Cardiac septum (tissue), 1 donor: ENCODE measurements around the gene SLX1A. TPM values are rescaled to one million over a fixed set of nuclear protein-coding genes. Genes with fewer than 3 reads are reported as not detected.
"Not testable (repeated sequence)": the region's sequence is repeated elsewhere in the genome, so short reads cannot be mapped to it uniquely, and the experiment has no call there.

Experiments used
- DNase-seq: peaks from one replicate; pipeline ENCODE4 v3.0.0-alpha.2; 2020; ENCODE audit warnings: low spot score
- intact Hi-C: fragments of 100-400 bp; cut with DNase I; formaldehyde crosslinking; loops from one replicate; pipeline ENCODE4 v1.14.0; 2022
- total RNA-seq: library from RNA; stranded (reverse); fragmentation: NEBNext Ultra II Directional; extraction: Animal tissue kit (Norgen Biotek cat#: 25700); gene quantifications from one replicate; pipeline ENCODE4 v1.2.1, GENCODE V29; 2021
- donor health status: DM: no; HTN: no; CAD: no.

The SLX1A gene
- total RNA-seq, 1 donor from 2014 or later, result 24.9 TPM

DNA sequence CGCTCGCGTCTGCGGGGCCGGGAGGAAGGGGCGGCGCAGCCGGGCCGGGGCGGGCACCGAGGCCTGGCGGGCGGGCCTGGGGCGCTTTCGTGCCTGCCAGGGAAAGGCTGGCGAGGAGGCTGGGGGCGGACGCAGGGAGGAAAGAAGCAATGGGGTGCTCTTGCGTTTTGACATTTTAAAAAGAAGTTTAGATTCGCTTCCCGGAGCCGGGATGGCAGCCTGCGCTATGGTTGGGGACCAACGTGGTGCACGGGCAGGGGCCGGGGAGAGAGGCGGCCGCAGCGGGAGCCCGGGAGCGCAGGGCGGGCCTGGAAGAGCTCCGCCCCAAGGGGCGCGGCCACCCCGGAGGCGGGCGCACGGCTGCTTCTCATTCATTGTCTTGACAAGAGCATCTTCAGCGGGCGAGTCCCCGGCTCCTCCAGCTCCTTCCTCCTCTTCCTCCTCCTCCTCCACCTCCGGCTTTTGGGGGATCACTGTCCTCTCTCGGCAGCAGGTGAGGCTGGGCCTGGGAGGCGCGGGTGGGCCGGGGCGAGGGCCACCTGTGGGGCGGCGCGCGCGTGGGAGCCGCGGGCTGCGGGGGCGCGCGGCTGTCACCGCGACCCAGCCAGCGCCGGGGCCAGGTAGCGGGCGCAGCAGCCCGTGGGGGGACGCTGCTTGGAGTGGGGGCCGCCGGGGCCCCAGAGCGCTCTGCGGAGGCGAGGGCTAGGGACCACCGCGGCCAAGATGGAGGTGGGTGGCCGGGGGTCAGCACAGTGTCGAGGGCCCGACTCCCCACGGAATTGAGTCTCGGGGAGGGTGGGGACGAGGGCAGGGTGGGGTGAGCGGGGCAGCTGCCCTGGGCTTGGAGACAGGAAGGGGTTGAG, 10.2 kb upstream of the SLX1A start, which contains the start of gene CORO1A:
Gene CORO1A, plus strand, starts transcription at position 370 of the 863 bp plus-strand sequence. CDS start 1,608 bp downstream, outside the sequence.
- peak; percentile 96 for DNase-seq
- intact Hi-C loops, result no loop called here

DNA sequence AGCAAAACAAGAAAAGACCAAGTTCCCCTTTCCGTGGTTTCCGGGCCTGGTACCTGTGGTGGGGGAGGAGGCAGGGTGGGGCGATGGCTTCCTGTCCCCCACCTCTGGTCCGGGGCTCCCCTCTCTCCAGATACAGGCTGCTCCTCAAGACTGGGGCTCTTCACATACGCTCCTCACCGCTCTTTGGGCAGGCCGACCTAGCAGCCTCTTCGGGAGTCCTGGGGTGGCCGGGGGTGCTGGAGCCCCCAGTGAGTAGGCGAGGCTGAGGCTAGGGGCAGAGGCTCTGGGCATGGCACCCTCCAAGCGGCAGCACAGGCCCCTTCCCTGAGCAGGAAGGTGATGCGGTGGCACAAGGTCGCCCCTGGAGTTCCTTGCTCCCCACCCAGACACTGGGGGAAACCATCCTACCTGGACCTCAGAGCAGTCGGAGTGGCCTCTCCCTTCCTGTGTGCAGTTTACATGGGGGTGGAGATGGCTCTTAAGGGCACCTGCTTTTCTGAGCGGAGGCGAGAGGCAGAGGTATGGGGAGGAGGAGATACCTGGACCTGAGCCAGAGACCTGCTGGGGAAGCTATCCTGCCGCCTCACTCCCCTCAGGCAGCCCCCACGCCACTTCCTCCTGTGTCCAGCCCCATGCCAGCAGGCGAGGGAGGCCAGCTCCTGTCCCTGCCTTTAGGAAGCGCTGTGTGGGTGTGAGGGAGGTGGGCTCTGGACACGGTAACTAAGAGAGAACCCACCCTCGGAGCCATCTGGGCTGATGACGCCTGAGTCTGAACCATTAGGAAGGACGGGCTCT, 9.4 kb upstream of the SLX1A start:
- peak; percentile 90 for DNase-seq
- intact Hi-C loops, result no loop called here

DNA sequence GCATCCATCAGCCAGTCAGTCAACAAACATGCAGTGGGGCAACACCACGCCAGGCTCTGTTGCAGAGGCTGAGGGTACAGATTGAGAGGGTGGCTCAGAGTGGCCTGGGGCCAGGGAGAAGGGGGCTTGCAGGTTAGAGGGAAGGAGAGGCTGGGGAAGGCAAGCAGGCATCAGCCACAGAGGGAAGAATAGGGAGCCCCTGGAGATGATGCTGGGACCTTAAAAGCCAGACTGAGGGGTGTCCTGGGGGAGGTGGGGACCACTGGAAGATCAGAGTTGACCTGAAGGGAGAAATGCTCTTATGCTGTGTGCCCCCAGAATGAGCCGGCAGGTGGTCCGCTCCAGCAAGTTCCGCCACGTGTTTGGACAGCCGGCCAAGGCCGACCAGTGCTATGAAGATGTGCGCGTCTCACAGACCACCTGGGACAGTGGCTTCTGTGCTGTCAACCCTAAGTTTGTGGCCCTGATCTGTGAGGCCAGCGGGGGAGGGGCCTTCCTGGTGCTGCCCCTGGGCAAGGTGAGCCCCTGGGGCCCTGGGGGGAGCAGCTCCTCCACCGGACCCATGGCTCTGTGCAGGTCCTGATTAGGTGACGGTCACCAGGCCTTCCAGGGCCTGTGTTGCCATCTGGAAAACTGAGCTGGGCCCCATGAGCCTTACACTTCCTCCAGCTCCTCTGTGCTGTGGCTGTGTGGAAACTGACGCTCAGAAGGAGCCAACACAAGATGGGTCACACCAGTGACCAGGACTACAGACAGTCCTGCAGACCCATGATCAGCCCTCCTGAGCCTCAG, 8.6 kb upstream of the SLX1A start:
- intact Hi-C loops, result no loop called here
- DNase-seq, result peak; percentile 73

DNA sequence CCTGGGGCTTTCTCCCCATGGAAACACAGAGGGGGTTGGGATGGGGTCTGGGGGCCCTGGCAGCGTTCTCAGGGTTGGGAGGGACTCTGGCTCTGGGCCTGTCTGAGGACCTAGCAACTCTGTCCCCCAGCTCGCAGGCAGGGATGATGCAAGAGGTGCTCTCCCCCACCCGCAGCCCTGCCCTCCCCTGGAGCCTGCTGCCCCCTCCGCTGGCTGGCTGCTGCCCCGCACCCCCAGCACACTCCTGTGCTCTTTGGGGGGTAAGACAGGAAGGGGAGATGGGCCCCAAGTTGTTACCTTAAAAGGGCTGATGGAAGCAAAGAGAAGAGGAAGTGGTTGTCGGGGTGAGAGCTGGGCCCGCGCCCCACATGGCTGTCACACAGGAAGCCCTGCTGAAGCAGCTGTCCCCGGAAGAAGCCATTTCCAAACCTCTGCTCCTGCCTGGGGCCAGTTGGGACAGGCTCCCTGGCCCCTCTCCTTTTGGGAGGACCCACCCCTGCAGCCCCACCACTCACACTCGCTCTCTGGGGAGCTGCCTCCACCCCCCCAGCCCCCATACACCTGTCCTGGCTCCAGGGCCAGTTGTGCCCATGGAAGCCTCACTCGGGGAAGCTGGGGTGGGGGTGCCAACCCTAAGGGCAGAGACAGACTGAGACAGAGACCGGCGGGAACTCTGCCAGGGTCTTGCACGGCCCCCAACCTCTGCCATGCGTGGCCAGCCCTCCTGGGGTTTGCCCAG, 7.8 kb upstream of the SLX1A start:
- peak; percentile 89 for DNase-seq
- intact Hi-C loops, result no loop called here

DNA sequence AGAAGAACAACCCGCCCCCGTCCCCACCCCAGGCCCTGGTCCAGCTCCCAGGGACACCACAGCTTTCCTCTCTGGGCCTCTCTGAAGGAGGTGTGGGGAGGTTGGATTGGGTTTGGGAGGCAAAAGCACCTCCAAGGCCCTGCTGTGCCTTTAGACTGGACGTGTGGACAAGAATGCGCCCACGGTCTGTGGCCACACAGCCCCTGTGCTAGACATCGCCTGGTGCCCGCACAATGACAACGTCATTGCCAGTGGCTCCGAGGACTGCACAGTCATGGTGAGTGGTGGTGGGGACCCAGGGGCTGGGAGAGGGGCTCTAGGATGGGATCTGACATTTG, 7.3 kb upstream of the SLX1A start:
- intact Hi-C loops, result no loop called here
- DNase-seq, result no peak

DNA sequence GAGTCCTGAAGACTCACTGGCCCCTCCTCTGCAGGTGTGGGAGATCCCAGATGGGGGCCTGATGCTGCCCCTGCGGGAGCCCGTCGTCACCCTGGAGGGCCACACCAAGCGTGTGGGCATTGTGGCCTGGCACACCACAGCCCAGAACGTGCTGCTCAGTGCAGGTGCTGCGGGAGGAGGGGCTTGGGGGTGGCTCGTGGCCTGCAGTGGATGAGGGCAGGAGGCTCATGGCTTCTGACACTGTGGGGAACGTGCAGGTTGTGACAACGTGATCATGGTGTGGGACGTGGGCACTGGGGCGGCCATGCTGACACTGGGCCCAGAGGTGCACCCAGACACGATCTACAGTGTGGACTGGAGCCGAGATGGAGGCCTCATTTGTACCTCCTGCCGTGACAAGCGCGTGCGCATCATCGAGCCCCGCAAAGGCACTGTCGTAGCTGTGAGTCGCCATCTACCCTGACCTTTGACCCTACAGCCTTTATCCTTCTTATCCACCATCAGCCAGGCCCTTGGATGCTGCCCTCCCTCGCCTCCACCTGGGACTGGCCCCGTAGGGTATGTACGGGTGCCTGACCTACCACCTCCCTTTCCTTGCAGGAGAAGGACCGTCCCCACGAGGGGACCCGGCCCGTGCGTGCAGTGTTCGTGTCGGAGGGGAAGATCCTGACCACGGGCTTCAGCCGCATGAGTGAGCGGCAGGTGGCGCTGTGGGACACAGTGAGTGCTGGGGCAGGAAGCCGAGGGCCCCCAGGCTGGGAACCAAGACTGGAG, 6.7 kb upstream of the SLX1A start:
- intact Hi-C loops, result no loop called here
- peak; percentile 82 for DNase-seq

DNA sequence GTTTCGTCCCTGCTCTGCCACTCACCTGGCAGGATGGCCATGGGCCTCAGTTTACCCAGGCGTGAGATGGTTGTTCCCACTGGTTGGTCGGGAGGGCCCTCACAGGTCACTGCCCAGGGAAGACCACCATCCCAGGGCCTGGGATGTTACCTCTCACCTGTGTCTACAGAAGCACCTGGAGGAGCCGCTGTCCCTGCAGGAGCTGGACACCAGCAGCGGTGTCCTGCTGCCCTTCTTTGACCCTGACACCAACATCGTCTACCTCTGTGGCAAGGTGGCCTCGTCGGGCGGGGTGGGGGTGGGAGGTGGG, 6.2 kb upstream of the SLX1A start:
- DNase-seq, result no peak
- intact Hi-C loops, result no loop called here

DNA sequence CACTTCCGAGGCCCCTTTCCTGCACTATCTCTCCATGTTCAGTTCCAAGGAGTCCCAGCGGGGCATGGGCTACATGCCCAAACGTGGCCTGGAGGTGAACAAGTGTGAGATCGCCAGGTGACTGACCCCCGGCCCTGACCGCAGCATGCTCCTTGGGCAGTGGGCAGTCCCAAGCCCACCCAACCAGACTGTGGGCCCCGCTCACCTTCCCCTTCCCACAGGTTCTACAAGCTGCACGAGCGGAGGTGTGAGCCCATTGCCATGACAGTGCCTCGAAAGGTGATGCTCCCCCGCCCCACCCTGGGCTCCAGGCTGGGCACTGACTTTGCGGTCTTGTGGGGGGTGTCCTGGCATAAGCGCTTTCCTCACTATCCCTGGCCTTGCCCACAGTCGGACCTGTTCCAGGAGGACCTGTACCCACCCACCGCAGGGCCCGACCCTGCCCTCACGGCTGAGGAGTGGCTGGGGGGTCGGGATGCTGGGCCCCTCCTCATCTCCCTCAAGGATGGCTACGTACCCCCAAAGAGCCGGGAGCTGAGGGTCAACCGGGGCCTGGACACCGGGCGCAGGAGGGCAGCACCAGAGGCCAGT, 5.6 kb upstream of the SLX1A start:
- intact Hi-C loops, result no loop called here
- no peak for DNase-seq

DNA sequence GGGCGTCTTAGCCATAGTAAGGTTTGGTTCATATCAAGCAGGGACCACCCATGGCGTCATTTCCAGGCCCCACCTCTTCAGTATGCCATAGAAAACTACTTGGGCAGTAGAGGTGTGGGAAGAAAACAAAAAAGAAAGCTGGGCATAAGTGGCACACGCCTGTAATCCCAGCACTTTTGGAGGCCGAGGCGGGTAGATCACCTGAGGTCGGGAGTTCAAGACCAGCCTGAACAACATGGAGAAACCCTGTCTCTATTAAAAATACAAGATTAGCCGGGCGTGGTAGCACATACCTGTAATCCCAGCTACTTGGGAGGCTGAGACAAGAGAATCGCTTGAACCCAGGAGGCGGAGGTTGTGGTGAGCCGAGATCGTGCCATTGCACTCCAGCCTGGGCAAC, 2.5 kb upstream of the SLX1A start:
- DNase-seq, intact Hi-C loops: not testable (repeated sequence)

DNA sequence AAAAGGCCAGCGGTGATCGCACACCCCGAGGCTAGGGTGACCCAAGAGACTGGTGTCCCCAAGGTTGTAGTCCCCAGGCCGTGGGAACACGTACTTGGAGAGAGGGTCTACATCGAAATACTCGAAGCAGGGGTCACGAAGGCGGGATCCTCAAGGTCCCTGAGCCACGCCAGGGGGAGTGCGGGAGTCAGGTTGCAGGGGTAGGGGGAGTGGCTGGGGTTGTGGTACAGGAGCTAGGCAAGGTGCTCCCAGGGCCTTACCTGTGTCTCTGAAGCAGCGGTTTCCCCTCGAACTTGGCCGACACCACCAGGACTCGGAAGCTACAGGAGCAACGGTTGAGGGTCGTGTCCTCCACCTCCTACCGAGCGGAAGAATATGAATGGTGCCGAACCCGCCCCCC, 577 bp upstream of the SLX1A start:
- DNase-seq, intact Hi-C loops: not testable (repeated sequence)

DNA sequence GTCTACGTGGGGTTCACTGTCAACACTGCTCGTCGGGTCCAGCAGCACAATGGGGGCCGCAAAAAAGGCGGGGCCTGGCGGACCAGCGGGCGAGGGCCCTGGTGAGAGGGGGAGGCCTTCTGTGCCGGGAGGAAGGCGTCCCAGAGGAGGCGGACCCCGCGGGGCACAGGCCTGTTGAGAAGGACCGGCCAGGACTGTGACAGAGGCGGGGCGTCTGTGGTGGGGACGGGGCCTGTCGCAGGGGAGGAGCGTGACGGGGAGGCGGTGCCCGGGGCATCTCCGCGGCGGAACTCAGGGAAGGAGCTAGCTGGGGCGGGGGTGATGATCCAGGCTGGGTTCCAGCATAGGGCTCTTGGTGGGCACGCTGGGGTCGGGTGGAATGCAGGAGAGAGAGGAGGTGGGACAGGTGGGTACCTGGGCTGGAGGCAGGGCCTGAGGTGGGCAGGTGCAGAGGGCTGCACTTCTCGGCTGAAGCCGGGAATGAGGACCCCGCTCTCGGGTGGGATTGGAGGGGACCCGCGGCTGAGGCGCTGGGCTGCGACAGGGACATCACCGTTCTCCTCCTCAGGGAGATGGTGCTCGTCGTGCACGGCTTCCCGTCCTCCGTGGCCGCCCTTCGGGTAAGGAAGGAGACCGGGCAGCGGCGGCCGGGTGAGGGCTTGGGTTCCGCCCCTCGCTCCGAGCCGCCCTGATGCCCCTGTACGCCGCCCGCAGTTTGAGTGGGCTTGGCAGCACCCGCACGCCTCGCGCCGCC, 674 bp downstream of the SLX1A start:
- DNase-seq, intact Hi-C loops: not testable (repeated sequence)

DNA sequence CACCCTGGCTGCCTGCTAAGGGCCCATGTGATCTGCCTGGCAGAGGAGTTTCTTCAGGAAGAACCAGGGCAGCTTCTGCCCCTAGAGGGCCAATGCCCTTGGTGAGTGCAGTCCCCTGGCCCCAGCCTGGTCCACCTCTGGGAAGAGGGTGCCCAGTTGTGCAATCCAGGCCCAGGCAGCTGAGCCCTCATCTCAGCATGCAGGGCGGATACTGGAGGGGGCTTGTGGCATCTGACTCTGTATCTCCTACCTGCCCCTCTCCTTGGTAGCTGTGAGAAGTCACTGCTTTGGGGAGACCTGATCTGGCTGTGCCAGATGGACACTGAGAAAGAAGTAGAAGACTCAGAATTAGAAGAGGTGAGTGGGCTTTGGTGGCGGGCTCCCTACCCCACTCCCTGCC, 3.3 kb downstream of the SLX1A start:
- intact Hi-C loops, DNase-seq: not testable (repeated sequence)

DNA sequence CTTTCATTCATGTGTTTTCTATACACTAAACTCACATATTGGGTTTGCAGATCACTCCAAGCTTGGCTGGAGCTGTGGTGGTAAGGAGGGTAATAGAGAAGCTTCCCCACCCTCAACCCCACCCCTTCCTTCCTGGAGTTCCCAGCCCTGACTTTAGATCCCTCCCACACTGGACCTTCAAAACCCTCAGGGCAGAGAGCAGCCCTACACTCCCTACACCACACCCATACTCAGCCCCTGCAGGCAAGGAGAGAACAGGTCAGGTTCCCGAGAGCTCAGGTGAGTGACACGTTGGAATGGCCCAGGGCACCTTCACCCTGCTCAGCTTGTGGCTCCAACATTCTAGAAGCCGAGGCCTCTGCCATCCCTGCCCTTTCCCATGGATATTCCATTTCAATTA, 5.4 kb downstream of the SLX1A start, which contains the start of gene SULT1A3:
Gene SULT1A3, plus strand, starts transcription at position 207 of the 400 bp plus-strand sequence. CDS start 1,474 bp downstream, outside the sequence.
- intact Hi-C loops, DNase-seq: not testable (repeated sequence)

DNA sequence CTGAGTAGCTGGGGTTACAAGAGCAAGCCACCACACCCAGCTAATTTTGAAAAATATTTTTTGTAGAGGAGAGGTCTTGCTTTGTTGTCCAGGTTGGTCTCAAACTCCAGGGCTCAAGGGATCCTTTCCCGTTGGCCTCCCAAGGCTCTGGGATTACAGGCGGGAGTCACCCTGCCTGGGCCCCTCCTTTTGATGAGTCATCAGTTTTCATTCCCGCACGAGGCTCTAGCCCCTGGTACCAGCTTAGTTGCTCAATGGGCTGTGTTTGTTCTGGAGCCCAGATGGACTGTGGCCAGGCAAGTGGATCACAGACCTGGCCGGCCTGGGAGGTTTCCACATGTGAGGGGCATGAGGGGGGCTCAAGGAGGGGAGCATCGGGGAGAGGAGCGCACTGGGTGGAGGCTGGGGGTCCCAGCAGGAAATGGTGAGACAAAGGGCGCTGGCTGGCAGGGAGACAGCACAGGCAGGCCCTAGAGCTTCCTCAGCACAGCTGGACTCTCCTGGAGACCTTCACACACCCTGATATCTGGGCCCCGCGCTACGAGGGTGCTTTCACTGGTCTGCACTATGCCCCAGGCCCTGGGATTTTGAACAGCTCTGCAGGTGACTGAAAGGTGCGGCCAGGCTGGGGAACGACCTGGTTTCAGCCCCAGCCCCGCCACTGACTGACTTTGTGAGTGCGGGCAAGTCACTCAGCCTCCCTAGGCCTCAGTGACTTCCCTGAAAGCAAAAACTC, 6.1 kb downstream of the SLX1A start:
- DNase-seq, intact Hi-C loops: not testable (repeated sequence)

DNA sequence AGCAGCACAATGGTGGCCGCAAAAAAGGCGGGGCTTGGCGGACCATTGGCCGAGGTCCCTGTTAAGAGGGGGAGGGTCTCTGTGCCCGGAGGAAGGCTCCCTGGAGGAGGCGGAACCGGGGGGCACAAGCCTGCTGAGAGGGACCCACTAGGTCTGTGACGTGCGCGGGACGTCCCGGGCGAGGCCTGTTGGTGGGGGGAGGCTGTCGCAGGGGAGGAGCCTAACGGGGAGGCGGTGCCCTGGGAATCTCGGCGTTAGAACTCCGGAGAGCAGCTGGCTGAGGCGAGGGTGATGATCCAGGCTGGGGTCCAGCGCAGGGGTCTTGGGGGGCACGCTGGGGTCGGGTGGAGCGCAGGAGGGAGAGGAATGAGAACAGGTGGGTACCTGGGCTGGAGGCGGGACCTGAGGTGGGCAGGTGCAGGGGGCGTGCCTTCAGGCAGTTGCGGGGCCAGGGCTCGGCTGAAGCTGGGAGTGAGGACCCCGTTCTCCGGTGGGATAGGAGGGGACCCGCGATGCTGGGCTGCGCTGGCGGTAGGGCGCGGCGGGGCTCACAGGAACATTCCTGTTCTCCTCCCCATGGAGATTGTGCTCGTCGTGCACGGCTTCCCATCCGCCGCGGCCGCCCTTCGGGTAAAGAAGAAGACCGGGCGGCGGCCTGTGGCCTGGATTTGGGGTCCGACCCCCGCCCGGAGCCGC, 12.0 kb downstream of the SLX1A start:
- intact Hi-C loops, result not testable (repeated sequence)

DNA sequence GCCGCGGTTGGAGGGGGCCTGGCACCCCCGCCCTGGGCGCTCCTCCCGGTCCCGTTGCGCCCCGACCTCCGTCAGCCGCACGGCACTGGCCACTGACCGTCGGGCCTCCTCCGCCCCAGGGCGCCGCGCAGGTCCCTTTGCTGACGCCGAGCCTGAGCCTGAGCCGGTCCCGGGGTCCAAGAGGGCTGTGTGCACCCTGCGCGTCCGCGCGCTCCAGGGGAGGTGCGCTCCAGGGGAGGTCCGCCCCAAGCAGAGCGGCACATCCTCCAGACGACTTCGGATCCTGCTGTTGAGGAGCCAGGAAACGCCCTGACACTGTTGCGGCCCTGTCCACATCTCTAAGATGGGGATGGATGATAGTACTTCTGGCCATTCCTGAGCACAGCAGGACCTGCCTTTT, 12.6 kb downstream of the SLX1A start:
- intact Hi-C loops, DNase-seq: not testable (repeated sequence)

More for the DNA sequence above, 12.0 kb downstream of the SLX1A start:
- DNase-seq, result not testable (repeated sequence)
